ENCODE data around the gene NRN1. TPM values are rescaled to one million over a fixed set of nuclear protein-coding genes. Genes with fewer than 3 reads are reported as not detected.
"Not testable (repeated sequence)": the region's sequence is repeated elsewhere in the genome, so short reads cannot be mapped to it uniquely, and the experiment has no call there.

The NRN1 gene
- polyA plus RNA-seq, 1 of the 3 experiments (the other 2 are of a cell fraction), result 8.9 TPM

- TF ChIP-seq, protein P1, sequence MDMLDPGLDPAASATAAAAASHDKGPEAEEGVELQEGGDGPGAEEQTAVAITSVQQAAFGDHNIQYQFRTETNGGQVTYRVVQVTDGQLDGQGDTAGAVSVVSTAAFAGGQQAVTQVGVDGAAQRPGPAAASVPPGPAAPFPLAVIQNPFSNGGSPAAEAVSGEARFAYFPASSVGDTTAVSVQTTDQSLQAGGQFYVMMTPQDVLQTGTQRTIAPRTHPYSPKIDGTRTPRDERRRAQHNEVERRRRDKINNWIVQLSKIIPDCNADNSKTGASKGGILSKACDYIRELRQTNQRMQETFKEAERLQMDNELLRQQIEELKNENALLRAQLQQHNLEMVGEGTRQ (IDR thresholded peaks at IDR 0.05; ENCODE audit: borderline replicate concordance, low read depth, low read length), result no peak
- TF ChIP-seq EP300 (IDR thresholded peaks at IDR 0.05; ENCODE audit: borderline replicate concordance in 1 of 2, low read depth in 1 of 2, low read length in 1 of 2) (no peak), FOXM1 (IDR thresholded peaks at IDR 0.05; ENCODE audit: low read depth) (no peak), RFX5 (IDR thresholded peaks at IDR 0.05; ENCODE audit: low read length) (no peak), GABPA (IDR thresholded peaks at IDR 0.05; ENCODE audit: low read depth) (no peak), MXI1 (IDR thresholded peaks at IDR 0.05; ENCODE audit: low read depth, low read length) (no peak), TEAD4 (IDR thresholded peaks at IDR 0.05; ENCODE audit: borderline replicate concordance, insufficient read depth) (no peak)
- TF ChIP-seq, protein P2, sequence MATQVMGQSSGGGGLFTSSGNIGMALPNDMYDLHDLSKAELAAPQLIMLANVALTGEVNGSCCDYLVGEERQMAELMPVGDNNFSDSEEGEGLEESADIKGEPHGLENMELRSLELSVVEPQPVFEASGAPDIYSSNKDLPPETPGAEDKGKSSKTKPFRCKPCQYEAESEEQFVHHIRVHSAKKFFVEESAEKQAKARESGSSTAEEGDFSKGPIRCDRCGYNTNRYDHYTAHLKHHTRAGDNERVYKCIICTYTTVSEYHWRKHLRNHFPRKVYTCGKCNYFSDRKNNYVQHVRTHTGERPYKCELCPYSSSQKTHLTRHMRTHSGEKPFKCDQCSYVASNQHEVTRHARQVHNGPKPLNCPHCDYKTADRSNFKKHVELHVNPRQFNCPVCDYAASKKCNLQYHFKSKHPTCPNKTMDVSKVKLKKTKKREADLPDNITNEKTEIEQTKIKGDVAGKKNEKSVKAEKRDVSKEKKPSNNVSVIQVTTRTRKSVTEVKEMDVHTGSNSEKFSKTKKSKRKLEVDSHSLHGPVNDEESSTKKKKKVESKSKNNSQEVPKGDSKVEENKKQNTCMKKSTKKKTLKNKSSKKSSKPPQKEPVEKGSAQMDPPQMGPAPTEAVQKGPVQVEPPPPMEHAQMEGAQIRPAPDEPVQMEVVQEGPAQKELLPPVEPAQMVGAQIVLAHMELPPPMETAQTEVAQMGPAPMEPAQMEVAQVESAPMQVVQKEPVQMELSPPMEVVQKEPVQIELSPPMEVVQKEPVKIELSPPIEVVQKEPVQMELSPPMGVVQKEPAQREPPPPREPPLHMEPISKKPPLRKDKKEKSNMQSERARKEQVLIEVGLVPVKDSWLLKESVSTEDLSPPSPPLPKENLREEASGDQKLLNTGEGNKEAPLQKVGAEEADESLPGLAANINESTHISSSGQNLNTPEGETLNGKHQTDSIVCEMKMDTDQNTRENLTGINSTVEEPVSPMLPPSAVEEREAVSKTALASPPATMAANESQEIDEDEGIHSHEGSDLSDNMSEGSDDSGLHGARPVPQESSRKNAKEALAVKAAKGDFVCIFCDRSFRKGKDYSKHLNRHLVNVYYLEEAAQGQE (IDR thresholded peaks at IDR 0.05; ENCODE audit: low read depth, low read length), result no peak
Measured at GRCh38 chr6:5968817-5969734, 37.6 kb downstream of the NRN1 start (continued).

DNA sequence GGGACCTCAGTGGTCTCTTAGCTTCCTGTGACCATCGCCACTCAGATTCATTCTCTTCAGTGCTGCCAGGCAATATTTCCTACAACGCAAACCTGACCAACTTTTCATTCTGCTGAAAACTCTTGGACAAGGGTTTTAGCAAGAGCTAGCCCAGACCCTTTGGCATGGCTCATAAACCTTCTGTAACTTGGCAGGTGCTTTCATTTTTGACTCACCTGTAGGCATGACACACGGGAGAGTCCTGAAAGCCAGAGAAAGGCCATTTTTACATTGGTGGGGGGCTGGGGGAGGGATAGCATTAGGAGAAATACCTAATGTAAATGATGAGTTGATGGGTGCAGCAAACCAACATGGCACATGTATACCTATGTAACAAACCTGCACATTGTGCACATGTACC, 38.7 kb downstream of the NRN1 start:
- H3K27me3 ChIP-seq (ENCODE audit: insufficient read depth); DNase-seq; CTCF ChIA-PET; H3K9ac ChIP-seq; H3K9me2 ChIP-seq; H3K27ac ChIP-seq (ENCODE audit: low read depth in 2 of 2, low read length in 1 of 2); H3K4me2 ChIP-seq; H3K36me3 ChIP-seq (replicated peaks in 1 of 2; ENCODE audit: control insufficient read depth in 1 of 2, insufficient read depth in 2 of 2, low read length in 1 of 2); H3K9me3 ChIP-seq; H3K4me1 ChIP-seq (ENCODE audit: control insufficient read depth in 1 of 2, insufficient read depth in 2 of 2, low read depth in 1 of 2, low read length in 1 of 2); H3K4me3 ChIP-seq (ENCODE audit: low read depth in 2 of 2, low read length in 1 of 2); H4K20me1 ChIP-seq (ENCODE audit: insufficient read depth); H2AFZ ChIP-seq (ENCODE audit: low read depth); H3F3A ChIP-seq (replicated peaks; ENCODE audit: insufficient read depth); H3K79me2 ChIP-seq (ENCODE audit: insufficient read depth); POLR2A ChIA-PET: not testable (repeated sequence)
- WGBS (ENCODE audit: low lambda C conversion rate), result 77% methylated on average over 3 of the region's 3 CpGs

GRCh38 chr6:5967594-5967993, 39.1 kb downstream of the NRN1 start:
- Histone ChIP-seq H3K27me3 (ENCODE audit: insufficient read depth) (peaks cover 5% of the 10 kb centered on the region; the same call in 1 of the 2 replicates), H3K79me2 (ENCODE audit: insufficient read depth) (no peaks in the 10 kb centered on the region), H3K9me3 (no peaks in the 10 kb centered on the region), H3K4me2 (no peak overlapping the region), H3K9me2 (no peaks in the 10 kb centered on the region), H3K4me1 (ENCODE audit: control insufficient read depth in 1 of 2, insufficient read depth in 2 of 2, low read depth in 1 of 2, low read length in 1 of 2) (peaks cover 0 to 5% of the 10 kb centered on the region in 2 experiments; a peak in 1 of 4 replicates), H3K27ac (ENCODE audit: low read depth in 2 of 2, low read length in 1 of 2) (no peak overlapping the region), H3F3A (replicated peaks; ENCODE audit: insufficient read depth) (peaks cover 9% of the 10 kb centered on the region), H2AFZ (ENCODE audit: low read depth) (no peak overlapping the region), H3K4me3 (ENCODE audit: low read depth in 2 of 2, low read length in 1 of 2) (no peak overlapping the region), H3K9ac (no peak overlapping the region), H3K36me3 (replicated peaks in 1 of 2; ENCODE audit: control insufficient read depth in 1 of 2, insufficient read depth in 2 of 2, low read length in 1 of 2) (no peaks in the 10 kb centered on the region), H4K20me1 (ENCODE audit: insufficient read depth) (no peaks in the 10 kb centered on the region)
- TF ChIP-seq NFIC (IDR thresholded peaks at IDR 0.05; ENCODE audit: borderline replicate concordance) (no peak), MEF2A (IDR thresholded peaks at IDR 0.05; ENCODE audit: borderline replicate concordance, low read depth) (no peak)
- POLR2A ChIA-PET, result no interaction called here
- 50% methylated on average over 1 of the region's 1 CpG for WGBS (ENCODE audit: low lambda C conversion rate)
- no peak for DNase-seq
- CTCF ChIA-PET, result no interaction called here

Data from SK-N-SH (cell line).